ENCODE measurements around the gene UFC1.

DNA sequence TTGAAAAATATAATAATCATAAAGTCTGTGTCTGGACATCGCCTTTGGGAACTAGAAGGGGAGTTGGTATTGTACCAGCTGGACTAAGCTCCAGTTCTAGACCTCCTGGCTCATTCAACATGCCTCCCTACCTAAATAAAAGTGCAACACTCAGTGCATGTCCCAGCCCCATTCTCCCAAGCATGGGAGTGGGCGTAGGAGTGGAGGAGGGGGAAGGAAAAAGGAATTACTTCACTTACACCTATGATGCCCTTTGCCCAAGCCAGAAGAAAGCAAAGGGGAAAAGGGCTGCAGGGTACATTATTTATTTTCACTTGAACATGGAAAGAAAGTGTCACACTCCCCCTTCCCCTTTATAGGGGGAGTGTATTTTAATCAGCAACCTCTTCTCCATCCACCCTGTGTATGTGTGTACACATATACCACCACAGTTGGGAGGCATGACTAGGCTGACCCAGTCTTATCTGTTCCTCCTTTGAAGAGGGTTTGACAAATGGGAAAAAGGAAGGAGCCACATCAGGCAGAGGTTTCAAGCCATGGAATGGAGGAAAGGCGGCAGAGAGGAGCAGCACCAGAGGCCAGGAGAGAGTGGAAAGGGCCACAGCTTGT, 32.6 kb upstream of the UFC1 start:
- TF ChIP-seq EZH2 (IDR thresholded peaks at IDR 0.05; ENCODE audit: insufficient read depth, poor library complexity, severe bottlenecking) = no peak
- no peak for TF ChIP-seq EZH2phosphoT487 (IDR thresholded peaks at IDR 0.05; ENCODE audit: insufficient read depth, low read depth)
